Upper lobe of right lung (tissue), 1 donor: ENCODE data around the gene ZNF513. TPM values are rescaled to one million over a fixed set of nuclear protein-coding genes. Genes with fewer than 3 reads are reported as not detected.

ENCODE experiments used
- ATAC-seq: fragments of 200-7000 bp; cut with Tn5 transposase; one replicate; pipeline ENCODE4 v1.9.1; 2020; ENCODE audit warnings: mild to moderate bottlenecking, moderate library complexity
- DNase-seq: peaks from one replicate; pipeline ENCODE4 v3.0.0-alpha.2; 2020
- H3K27ac ChIP-seq: fragments of 200-600 bp; one replicate; pipeline ENCODE4 v1.8.0; 2022
- H3K27me3 ChIP-seq: fragments of 200-600 bp; one replicate; pipeline ENCODE4 v1.8.0; 2022; ENCODE audit warnings: mild to moderate bottlenecking
- H3K36me3 ChIP-seq: fragments of 200-600 bp; one replicate; pipeline ENCODE4 v1.8.0; 2022
- H3K4me1 ChIP-seq: fragments of 200-600 bp; one replicate; pipeline ENCODE4 v1.8.0; 2022
- H3K4me3 ChIP-seq: fragments of 200-600 bp; one replicate; pipeline ENCODE4 v1.8.0; 2022; ENCODE audit warnings: mild to moderate bottlenecking
- H3K9me3 ChIP-seq: fragments of 200-600 bp; one replicate; pipeline ENCODE4 v1.8.0; 2022
- intact Hi-C: fragments of 100-400 bp; cut with DNase I; formaldehyde crosslinking; loops from one replicate; pipeline ENCODE4 v1.11.0; 2022
- total RNA-seq: library from RNA; stranded (reverse); fragmentation: NEBNext Ultra II Directional; extraction: Animal tissue kit (Norgen Biotek cat#: 25700); gene quantifications from one replicate; pipeline ENCODE4 v1.2.1, GENCODE V29; 2021
- TF ChIP-seq, protein P1 (sequence below): fragments of 200-600 bp; IDR thresholded peaks from one replicate; pipeline ENCODE4 v1.8.0; 2022; ENCODE audit warnings: antibody characterized with exemption
- donor health status: DM: no; HTN: yes; CAD: no; lungs with severe emphysema.

ZNF513 gene
- total RNA-seq, 1 donor from 2014 or later: 14.2 TPM

DNA sequence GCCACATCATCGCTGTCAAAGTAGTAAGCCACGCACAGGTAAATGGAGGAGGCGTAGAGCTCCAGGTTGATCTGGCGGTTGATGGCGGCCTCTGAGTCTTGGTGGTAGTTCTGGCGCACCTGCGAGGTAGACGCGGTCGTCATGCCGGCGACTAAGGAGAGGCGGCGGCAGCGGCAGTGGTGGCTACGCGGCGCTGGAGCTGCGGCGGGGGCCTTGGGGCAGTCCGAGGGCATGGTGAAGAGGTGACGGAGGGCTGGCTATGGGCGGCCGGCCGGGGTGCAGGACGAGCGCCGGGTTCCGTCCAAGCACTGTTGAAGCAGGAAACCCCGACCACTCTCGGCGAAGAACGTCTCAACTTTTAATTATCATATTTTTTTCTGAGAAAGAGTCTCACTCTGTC lies 12.7 kb upstream of the ZNF513 start:
- H3K4me3 ChIP-seq: no peak overlapping the region

DNA sequence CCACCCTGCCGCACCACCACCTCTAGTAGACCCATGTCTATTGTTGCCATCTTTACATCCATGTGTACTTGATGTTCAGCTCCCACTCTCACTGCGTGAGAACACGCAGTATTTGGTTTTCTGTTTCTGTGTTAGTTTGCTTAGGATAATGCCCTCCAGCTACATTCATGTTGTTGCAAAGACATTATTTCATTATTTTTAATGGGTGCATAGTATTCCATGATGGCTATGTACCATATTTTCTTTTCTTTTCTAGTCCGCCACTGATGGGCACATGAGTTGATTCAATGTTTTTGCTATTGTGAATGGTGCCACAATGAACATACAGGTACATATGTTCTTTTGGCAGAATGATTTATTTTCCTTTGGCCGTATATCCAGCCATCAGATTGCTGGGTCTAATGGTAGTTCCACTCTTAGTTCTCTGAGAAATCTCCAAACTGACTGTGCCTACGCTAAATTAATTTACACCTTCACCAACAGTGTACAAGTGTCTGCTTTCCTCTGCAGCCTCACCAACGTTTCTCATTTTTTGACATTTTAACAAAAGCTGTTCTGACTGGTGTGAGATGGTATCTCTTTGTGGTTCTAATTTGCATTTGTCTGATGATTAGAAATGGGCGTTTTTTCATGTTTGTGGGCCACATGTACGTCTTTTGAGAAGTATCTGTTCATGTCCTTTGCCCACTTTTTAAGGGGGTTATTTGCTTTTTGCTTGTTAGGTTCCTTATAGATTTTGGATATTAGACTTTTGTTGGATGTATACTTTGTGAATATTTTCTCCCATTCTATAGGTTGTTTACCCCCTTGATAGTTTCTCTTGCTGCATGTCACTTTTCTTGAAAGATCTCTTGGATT lies 10.5 kb upstream of the ZNF513 start:
- Histone ChIP-seq H3K27me3 (no peaks in the 10 kb centered on the region), H3K4me1 (no peaks in the 10 kb centered on the region), H3K9me3 (no peaks in the 10 kb centered on the region), H3K4me3 (no peak overlapping the region), H3K36me3 (peaks cover 13% of the 10 kb centered on the region), H3K27ac (no peak overlapping the region)
- intact Hi-C loops: no loop called here
- no peak for DNase-seq
- ATAC-seq: no peak
- TF ChIP-seq, protein P1, sequence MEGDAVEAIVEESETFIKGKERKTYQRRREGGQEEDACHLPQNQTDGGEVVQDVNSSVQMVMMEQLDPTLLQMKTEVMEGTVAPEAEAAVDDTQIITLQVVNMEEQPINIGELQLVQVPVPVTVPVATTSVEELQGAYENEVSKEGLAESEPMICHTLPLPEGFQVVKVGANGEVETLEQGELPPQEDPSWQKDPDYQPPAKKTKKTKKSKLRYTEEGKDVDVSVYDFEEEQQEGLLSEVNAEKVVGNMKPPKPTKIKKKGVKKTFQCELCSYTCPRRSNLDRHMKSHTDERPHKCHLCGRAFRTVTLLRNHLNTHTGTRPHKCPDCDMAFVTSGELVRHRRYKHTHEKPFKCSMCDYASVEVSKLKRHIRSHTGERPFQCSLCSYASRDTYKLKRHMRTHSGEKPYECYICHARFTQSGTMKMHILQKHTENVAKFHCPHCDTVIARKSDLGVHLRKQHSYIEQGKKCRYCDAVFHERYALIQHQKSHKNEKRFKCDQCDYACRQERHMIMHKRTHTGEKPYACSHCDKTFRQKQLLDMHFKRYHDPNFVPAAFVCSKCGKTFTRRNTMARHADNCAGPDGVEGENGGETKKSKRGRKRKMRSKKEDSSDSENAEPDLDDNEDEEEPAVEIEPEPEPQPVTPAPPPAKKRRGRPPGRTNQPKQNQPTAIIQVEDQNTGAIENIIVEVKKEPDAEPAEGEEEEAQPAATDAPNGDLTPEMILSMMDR: no peak

More for the DNA sequence above, 12.7 kb upstream of the ZNF513 start:
- ATAC-seq (no peak), DNase-seq (no peak)
- Histone ChIP-seq H3K4me1 (no peaks in the 10 kb centered on the region), H3K36me3 (peaks cover 4% of the 10 kb centered on the region), H3K9me3 (no peaks in the 10 kb centered on the region), H3K27ac (no peak overlapping the region), H3K27me3 (no peaks in the 10 kb centered on the region)
- intact Hi-C loops: no loop called here
- TF ChIP-seq, protein P1: no peak

DNA sequence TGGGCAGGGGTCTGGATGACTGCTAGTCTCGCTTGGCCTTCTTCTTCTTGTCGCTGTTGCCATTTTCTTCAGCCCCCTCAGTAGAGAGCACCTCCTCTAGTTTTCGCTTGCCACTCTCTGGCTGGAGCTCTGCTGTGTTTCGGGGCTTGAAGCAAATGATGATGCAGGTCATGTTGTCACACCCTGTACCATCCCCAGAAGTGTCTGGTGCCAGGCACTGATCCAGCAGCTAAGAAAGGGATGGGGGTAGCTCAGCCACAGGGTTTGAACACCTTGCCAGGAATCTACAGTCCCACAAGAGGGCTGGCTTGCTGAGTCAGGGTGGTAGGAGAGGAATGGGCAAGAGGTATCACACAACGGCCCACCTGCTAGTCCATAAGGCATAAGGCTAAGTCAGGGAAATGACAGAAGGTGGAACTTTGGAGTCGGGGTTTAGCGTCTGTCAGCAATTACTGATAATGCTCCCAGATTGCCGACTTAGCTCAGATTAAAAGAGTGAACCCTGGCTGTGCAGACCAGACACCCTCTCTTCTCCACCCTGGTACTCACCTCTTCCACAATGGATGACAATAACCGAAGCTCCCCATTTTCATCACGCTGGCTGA lies 1.1 kb upstream of the ZNF513 start:
- Histone ChIP-seq H3K4me1 (peaks cover 15% of the 10 kb centered on the region), H3K9me3 (no peaks in the 10 kb centered on the region), H3K36me3 (peaks cover 58% of the 10 kb centered on the region), H3K4me3 (no peak overlapping the region), H3K27ac (peak overlapping the region; percentile 91), H3K27me3 (no peaks in the 10 kb centered on the region)
- no peak for ATAC-seq
- intact Hi-C loops: no loop called here
- DNase-seq: no peak
- TF ChIP-seq, protein P1: no peak

DNA sequence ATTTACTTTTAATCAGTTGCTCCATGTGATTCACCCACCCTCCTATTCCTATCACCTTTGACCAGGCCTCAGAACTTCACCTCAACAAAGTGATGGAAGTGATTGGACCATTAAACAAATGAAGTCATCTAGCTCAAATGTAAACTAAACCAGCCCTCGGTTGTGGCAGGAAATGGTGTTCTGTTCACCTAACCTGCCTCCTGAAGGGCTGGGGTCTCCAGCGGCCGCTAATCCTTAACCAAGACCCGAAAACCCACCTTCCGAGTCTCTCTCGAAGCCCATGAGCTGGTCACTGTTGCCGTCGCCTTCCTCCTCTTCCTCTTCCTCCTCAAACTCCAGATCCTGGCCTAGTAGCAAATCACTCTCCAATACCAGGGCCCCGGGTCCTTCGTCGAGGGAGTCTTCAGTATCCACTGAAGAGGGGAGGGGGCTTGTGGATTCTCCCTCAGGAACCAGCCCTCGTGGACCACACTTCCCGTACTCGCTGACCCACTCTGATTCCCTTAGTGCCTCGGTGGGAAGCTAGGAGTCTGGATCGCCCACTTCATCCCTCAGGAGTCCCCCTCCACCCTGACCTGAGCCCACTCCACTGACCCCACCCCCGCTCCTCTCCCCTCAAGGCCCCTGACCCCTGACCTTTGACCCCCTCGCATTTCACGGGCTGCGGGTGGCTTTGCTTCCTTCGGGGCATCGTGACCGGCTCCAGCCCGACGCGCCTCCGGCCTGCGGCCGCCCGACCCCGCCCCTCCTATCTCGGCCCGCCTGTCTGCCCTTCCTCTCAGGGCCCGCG lies 503 bp downstream of the ZNF513 start:
- Histone ChIP-seq H3K4me1 (peaks cover 15% of the 10 kb centered on the region), H3K36me3 (peaks cover 58% of the 10 kb centered on the region), H3K27ac (peak overlapping the region; percentile 91), H3K4me3 (peak overlapping the region; percentile 78), H3K9me3 (no peaks in the 10 kb centered on the region), H3K27me3 (no peaks in the 10 kb centered on the region)
- intact Hi-C loops: no loop called here
- ATAC-seq: peak; percentile 64
- TF ChIP-seq, protein P1: no peak
- DNase-seq: peak; percentile 89

- Histone ChIP-seq H3K4me1 (peaks cover 15% of the 10 kb centered on the region), H3K36me3 (peaks cover 58% of the 10 kb centered on the region), H3K9me3 (no peaks in the 10 kb centered on the region), H3K27me3 (no peaks in the 10 kb centered on the region), H3K27ac (peak overlapping the region; percentile 91), H3K4me3 (peak overlapping the region; percentile 78)
- intact Hi-C loops: no loop called here
- ATAC-seq (no peak), DNase-seq (no peak)
- TF ChIP-seq, protein P1: no peak
Observed at GRCh38 chr2:27379383-27379835, 1.1 kb downstream of the ZNF513 start.
